Measurements from ENCODE around the gene POU2F3. TPM values are rescaled to one million over a fixed set of nuclear protein-coding genes. Genes with fewer than 3 reads are reported as not detected.

The POU2F3 gene
- polyA plus RNA-seq, 1 donor (not counting 4 experiments of a cell fraction or from before 2014, with no cell fraction given), result 0.96 TPM

- Histone ChIP-seq H3K9me3 (ENCODE audit: control insufficient read depth, low read depth, low read length) (no peaks in the 10 kb centered on the region), H4K20me1 (ENCODE audit: control insufficient read depth, extremely low read depth, insufficient read depth, low read length) (no peaks in the 10 kb centered on the region), H3K4me1 (ENCODE audit: control insufficient read depth, extremely low read depth, insufficient read depth, low read length) (no peaks in the 10 kb centered on the region), H3K27me3 (ENCODE audit: control insufficient read depth, extremely low read depth, insufficient read depth, low read length) (peaks cover 30% of the 10 kb centered on the region), H3K36me3 (ENCODE audit: control insufficient read depth in 2 of 2, extremely low read depth in 1 of 2, insufficient read depth in 2 of 2, low read length in 2 of 2) (no peaks in the 10 kb centered on the region), H3K9ac (ENCODE audit: control insufficient read depth, extremely low read depth, insufficient read depth, low read length) (no peak overlapping the region), H3K79me2 (ENCODE audit: control insufficient read depth, insufficient read depth, low read length) (no peaks in the 10 kb centered on the region), H3K9me1 (ENCODE audit: control insufficient read depth, extremely low read depth, insufficient read depth, low read length) (no peaks in the 10 kb centered on the region), H3K27ac (ENCODE audit: control insufficient read depth, insufficient read depth, low read length) (no peak overlapping the region), H2AFZ (ENCODE audit: control insufficient read depth, low read length) (no peak overlapping the region), H3K4me2 (ENCODE audit: control insufficient read depth, extremely low read depth, insufficient read depth, low read depth, low read length) (no peak overlapping the region), H3K4me3 (ENCODE audit: control insufficient read depth in 2 of 3, extremely low read depth in 1 of 3, insufficient read depth in 2 of 3, low read depth in 1 of 3, low read length in 3 of 3) (no peak overlapping the region)
- DNase-seq (ENCODE audit: low read depth, low spot score), result no peak
- TF ChIP-seq EZH2 (IDR thresholded peaks at IDR 0.05; ENCODE audit: low read length) (no peak), CTCF (optimal IDR thresholded peaks at IDR 0.05 in 1 of 3, IDR thresholded peaks at IDR 0.05 in 1 of 3, conservative IDR thresholded peaks at IDR 0.05 in 1 of 3; ENCODE audit: extremely low read depth in 1 of 3, insufficient read depth in 2 of 3, low read length in 3 of 3) (no peak)
- dilution Hi-C loops (cut with MboI; ENCODE audit: extremely low pct_ligation_motif_present, low sequenced_read_pairs), result no loop called here
- no peak for FAIRE-seq
Observed at GRCh38 chr11:120192831-120193625, 46.9 kb upstream of the POU2F3 start.

- Histone ChIP-seq H3K27me3 (ENCODE audit: control insufficient read depth, extremely low read depth, insufficient read depth, low read length) (peaks cover 30% of the 10 kb centered on the region), H3K4me2 (ENCODE audit: control insufficient read depth, extremely low read depth, insufficient read depth, low read depth, low read length) (no peak overlapping the region), H3K27ac (ENCODE audit: control insufficient read depth, insufficient read depth, low read length) (no peak overlapping the region), H3K36me3 (ENCODE audit: control insufficient read depth in 2 of 2, extremely low read depth in 1 of 2, insufficient read depth in 2 of 2, low read length in 2 of 2) (no peaks in the 10 kb centered on the region), H3K4me3 (ENCODE audit: control insufficient read depth in 2 of 3, extremely low read depth in 1 of 3, insufficient read depth in 2 of 3, low read depth in 1 of 3, low read length in 3 of 3) (no peak overlapping the region), H3K4me1 (ENCODE audit: control insufficient read depth, extremely low read depth, insufficient read depth, low read length) (no peaks in the 10 kb centered on the region), H2AFZ (ENCODE audit: control insufficient read depth, low read length) (no peak overlapping the region), H4K20me1 (ENCODE audit: control insufficient read depth, extremely low read depth, insufficient read depth, low read length) (no peaks in the 10 kb centered on the region), H3K9me1 (ENCODE audit: control insufficient read depth, extremely low read depth, insufficient read depth, low read length) (no peaks in the 10 kb centered on the region), H3K79me2 (ENCODE audit: control insufficient read depth, insufficient read depth, low read length) (no peaks in the 10 kb centered on the region), H3K9me3 (ENCODE audit: control insufficient read depth, low read depth, low read length) (no peaks in the 10 kb centered on the region), H3K9ac (ENCODE audit: control insufficient read depth, extremely low read depth, insufficient read depth, low read length) (no peak overlapping the region)
- DNase-seq (ENCODE audit: low read depth, low spot score) (no peak), FAIRE-seq (no peak)
- TF ChIP-seq CTCF (optimal IDR thresholded peaks at IDR 0.05 in 1 of 3, IDR thresholded peaks at IDR 0.05 in 1 of 3, conservative IDR thresholded peaks at IDR 0.05 in 1 of 3; ENCODE audit: extremely low read depth in 1 of 3, insufficient read depth in 2 of 3, low read length in 3 of 3), result no peak
- no peak for TF ChIP-seq EZH2 (IDR thresholded peaks at IDR 0.05; ENCODE audit: low read length)
- dilution Hi-C loops (cut with MboI; ENCODE audit: extremely low pct_ligation_motif_present, low sequenced_read_pairs), result no loop called here
Observed at GRCh38 chr11:120194166-120194565, 45.8 kb upstream of the POU2F3 start.

Data from keratinocyte (primary cell).